Activated T-cell treated with anti-CD3 and anti-CD28 coated beads for 24 hours (primary cell): ENCODE results near the gene AKR1B1.

Experiments
- DNase-seq: peaks from one replicate; pipeline ENCODE4 v3.0.0-alpha.2; 2020; ENCODE audit warnings: low read depth

AKR1B1 gene

DNA sequence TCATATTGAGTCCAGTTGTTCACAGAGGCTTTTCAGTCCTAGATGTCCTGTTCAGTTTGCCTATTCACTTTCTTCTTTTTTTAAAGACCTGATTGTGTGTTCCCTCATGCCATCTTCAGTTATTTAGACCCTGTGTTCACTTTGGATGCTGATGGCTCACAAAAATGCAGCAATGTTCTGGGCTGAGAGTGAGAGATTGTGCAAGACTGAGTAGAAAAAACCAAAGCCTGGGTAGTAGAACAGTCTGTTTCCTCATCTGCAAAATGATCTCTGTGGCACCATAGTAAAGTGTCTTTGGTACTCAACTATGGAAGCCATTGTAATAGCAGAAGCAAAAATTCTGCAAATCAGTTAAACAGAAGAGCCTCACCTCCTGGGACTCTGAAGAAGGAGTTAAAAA is 43.2 kb downstream of the AKR1B1 start:
- no peak for DNase-seq

GRCh38 chr7:134414109-134414508 is 44.8 kb downstream of the AKR1B1 start:
- no peak for DNase-seq

GRCh38 chr7:134407311-134407710 is 51.6 kb downstream of the AKR1B1 start:
- DNase-seq, result no peak

DNA sequence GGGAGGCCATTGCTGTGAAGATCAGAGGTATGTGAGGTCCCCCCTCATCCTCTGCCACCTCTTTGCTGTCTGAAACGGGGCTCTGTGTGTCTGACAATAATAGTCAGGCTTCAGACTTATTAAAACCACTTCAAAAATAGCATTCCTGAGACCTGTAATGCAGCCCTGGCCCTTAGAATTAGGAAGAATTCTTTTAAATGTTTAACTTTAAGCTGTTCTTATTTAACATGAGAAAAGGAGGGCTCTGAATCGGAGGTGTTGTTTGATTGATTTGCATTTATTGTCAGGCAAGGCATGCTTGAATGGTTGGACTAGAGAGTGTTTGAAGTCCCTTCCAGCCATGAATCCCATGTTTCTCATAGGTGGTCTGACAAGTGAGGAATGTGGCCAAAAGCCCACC is 52.5 kb downstream of the AKR1B1 start:
- no peak for DNase-seq

DNA sequence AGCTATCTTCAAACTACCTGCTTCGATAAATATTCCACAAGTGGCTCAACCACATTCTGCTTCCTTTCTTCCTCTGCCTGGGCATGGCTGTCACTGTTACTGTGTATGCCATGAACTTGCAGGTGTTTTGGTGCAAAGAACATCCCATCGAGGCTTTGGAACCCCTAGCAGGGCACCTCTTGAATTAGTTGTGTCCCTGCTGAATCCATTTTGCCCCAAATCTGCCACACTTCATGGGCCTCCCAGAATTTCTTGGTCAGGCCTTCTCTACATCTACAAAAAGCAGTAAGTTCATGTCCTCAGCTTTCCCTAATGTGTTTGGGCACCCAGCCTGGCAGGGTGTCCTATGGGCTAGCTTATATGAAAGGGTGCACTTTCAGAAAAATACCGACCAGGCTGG is 53.6 kb downstream of the AKR1B1 start:
- no peak for DNase-seq

DNA sequence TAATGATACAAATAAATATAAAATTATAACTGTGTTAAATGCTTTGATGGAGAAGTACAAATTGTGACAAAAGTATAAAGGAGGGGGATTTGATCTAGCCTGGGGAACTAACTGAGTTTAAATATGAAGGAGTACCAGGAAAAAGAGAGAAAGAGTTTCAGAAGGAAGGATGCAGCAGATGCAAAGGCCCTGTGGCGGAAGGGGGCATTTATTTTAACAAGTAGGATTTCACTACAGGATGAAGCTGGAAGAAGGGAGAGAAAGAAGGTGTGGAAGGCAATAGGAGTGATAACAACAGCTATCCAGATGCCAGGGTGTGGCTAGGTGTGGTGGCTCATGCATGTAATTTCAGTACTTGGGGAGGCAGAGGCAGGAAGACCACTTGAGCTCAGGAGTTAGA is 55.8 kb downstream of the AKR1B1 start:
- no peak for DNase-seq

- DNase-seq, result no peak
These were observed 58.0 kb downstream of the AKR1B1 start for GRCh38 chr7:134400859-134401258.

GRCh38 chr7:134396031-134396430 is 62.9 kb downstream of the AKR1B1 start:
- no peak for DNase-seq

- DNase-seq, result no peak
These were observed 63.3 kb downstream of the AKR1B1 start for GRCh38 chr7:134395604-134396003.

DNA sequence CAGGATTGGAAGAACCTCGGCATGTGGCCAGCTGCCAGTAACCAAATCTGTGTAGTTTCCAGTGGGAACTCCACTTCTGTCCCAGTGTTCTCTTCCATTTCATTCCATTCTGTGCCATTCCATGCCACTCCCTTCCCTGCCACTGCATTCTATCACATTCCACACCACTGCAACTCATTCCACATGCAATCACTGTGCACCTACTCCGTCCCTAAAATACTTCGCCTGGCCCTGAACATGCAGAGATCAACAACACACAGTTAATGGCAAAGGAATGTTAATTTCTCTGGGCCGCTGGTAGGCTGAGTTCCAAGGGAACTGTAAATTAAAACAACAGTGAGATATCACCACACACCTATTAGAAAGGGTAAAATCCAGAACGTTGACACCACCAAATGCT is 64.8 kb downstream of the AKR1B1 start:
- no peak for DNase-seq
